Measurements from ENCODE around the gene PHEX. TPM values are rescaled to one million over a fixed set of nuclear protein-coding genes. Genes with fewer than 3 reads are reported as not detected.

Gene PHEX
- total RNA-seq, 1 donor from 2014 or later, result 0.48 TPM

GRCh38 chrX:22043872-22044271, 11.7 kb downstream of the PHEX start:
- TF ChIP-seq CTCF (IDR thresholded peaks at IDR 0.05; ENCODE audit: unreplicated experiment), result no peak
- Mint-ChIP-seq H3K36me3 (ENCODE audit: insufficient read depth) (no peaks in the 10 kb centered on the region), H3K4me1 (ENCODE audit: low read depth) (peaks cover 6% of the 10 kb centered on the region), H3K27ac (no peak overlapping the region), H3K27me3 (no peaks in the 10 kb centered on the region), H3K4me3 (ENCODE audit: low read depth) (no peak overlapping the region), H3K9me3 (ENCODE audit: low read depth) (no peaks in the 10 kb centered on the region)
- no peak for DNase-seq (ENCODE audit: low spot score, unreplicated experiment)

- H3K27ac Mint-ChIP-seq, result no peak overlapping the region
- no peaks in the 10 kb centered on the region for H3K36me3 Mint-ChIP-seq (ENCODE audit: insufficient read depth)
- no peak for DNase-seq (ENCODE audit: low spot score, unreplicated experiment)
- no peaks in the 10 kb centered on the region for H3K4me1 Mint-ChIP-seq (ENCODE audit: low read depth)
- TF ChIP-seq CTCF (IDR thresholded peaks at IDR 0.05; ENCODE audit: unreplicated experiment), result no peak
- no peak overlapping the region for H3K4me3 Mint-ChIP-seq (ENCODE audit: low read depth)
- H3K27me3 Mint-ChIP-seq, result no peaks in the 10 kb centered on the region
- H3K9me3 Mint-ChIP-seq (ENCODE audit: low read depth), result no peaks in the 10 kb centered on the region
These were observed 15.3 kb downstream of the PHEX start for GRCh38 chrX:22047468-22047867.

GRCh38 chrX:22053481-22053880, 21.4 kb downstream of the PHEX start:
- H3K36me3 Mint-ChIP-seq (ENCODE audit: insufficient read depth), result no peaks in the 10 kb centered on the region
- H3K4me1 Mint-ChIP-seq (ENCODE audit: low read depth), result no peaks in the 10 kb centered on the region
- TF ChIP-seq CTCF (IDR thresholded peaks at IDR 0.05; ENCODE audit: unreplicated experiment), result no peak
- H3K27ac Mint-ChIP-seq, result no peak overlapping the region
- H3K9me3 Mint-ChIP-seq (ENCODE audit: low read depth), result no peaks in the 10 kb centered on the region
- no peaks in the 10 kb centered on the region for H3K27me3 Mint-ChIP-seq
- no peak for DNase-seq (ENCODE audit: low spot score, unreplicated experiment)
- no peak overlapping the region for H3K4me3 Mint-ChIP-seq (ENCODE audit: low read depth)

GRCh38 chrX:22056235-22056634, 24.1 kb downstream of the PHEX start:
- no peaks in the 10 kb centered on the region for H3K36me3 Mint-ChIP-seq (ENCODE audit: insufficient read depth)
- no peaks in the 10 kb centered on the region for H3K27me3 Mint-ChIP-seq
- H3K4me1 Mint-ChIP-seq (ENCODE audit: low read depth), result no peaks in the 10 kb centered on the region
- no peak for TF ChIP-seq CTCF (IDR thresholded peaks at IDR 0.05; ENCODE audit: unreplicated experiment)
- DNase-seq (ENCODE audit: low spot score, unreplicated experiment), result no peak
- H3K27ac Mint-ChIP-seq, result no peak overlapping the region
- no peaks in the 10 kb centered on the region for H3K9me3 Mint-ChIP-seq (ENCODE audit: low read depth)
- no peak overlapping the region for H3K4me3 Mint-ChIP-seq (ENCODE audit: low read depth)

- H3K27me3 Mint-ChIP-seq, result no peaks in the 10 kb centered on the region
- DNase-seq (ENCODE audit: low spot score, unreplicated experiment), result no peak
- H3K27ac Mint-ChIP-seq, result no peak overlapping the region
- H3K4me3 Mint-ChIP-seq (ENCODE audit: low read depth), result no peak overlapping the region
- TF ChIP-seq CTCF (IDR thresholded peaks at IDR 0.05; ENCODE audit: unreplicated experiment), result no peak
- no peaks in the 10 kb centered on the region for H3K9me3 Mint-ChIP-seq (ENCODE audit: low read depth)
- no peaks in the 10 kb centered on the region for H3K36me3 Mint-ChIP-seq (ENCODE audit: insufficient read depth)
- no peaks in the 10 kb centered on the region for H3K4me1 Mint-ChIP-seq (ENCODE audit: low read depth)
These were observed 25.5 kb downstream of the PHEX start for GRCh38 chrX:22057667-22058066.
